RPMI8226 (cell line): ENCODE measurements around the gene PCCA.
"Not testable (repeated sequence)": the region's sequence is repeated elsewhere in the genome, so short reads cannot be mapped to it uniquely, and the experiment has no call there.

Source experiments
- DNase-seq: peaks from one replicate; pipeline ENCODE4 v3.0.0-alpha.2; 2015

PCCA gene

GRCh38 chr13:100197591-100198365 is 108.9 kb downstream of the PCCA start:
- DNase-seq: no peak

DNA sequence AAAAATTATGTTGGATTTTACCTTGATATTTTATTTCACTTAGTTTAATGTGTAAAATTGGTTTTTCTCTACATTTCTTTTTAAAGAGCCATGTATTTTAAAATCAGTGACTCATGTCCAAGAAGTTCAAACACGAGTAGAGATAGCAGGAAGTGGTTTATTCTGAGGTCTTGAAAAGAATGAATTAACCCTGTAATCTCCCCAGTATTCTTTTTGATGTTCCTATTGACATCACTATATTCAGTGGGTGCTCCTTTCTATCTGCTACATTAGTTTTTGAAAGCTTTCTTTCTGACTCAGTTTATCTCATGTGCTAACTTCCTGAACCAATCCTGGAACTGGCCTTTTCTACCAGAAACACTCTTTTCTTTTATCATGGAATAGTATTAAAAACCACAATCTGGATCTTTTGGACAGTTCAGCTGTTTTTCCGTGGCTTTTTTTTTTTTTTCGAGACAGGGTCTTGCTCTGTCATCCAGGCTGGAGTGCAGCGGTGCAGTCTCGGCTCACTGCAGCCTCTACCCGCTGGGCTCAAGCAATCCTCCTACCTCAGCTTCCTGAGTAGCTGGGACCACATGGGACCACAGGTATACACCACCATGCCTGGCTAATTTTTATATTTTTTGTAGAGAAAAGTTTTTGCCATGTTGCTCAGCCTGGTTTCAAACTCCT is 114.9 kb downstream of the PCCA start:
- no peak for DNase-seq

- no peak for DNase-seq
Observed at GRCh38 chr13:100208002-100208401, 119.1 kb downstream of the PCCA start.

DNA sequence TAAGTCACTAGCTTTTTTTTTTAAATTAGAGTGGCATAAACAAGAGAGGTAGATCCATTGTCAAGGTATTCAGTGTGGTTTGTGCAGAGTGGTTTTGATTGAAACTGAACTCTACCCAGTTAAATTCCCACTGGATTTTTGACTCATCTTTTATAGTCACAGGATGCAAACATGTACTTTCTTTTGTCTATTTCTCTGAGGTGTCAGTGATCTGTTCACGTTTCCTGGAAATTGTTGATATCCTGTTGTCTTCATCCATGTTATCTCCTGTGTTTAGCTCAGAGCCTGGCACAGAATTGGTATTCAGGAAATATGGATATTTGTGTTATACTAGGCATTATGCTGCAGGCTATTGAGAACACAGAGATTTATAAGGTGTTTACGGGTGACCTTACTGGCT is 119.7 kb downstream of the PCCA start:
- no peak for DNase-seq

DNA sequence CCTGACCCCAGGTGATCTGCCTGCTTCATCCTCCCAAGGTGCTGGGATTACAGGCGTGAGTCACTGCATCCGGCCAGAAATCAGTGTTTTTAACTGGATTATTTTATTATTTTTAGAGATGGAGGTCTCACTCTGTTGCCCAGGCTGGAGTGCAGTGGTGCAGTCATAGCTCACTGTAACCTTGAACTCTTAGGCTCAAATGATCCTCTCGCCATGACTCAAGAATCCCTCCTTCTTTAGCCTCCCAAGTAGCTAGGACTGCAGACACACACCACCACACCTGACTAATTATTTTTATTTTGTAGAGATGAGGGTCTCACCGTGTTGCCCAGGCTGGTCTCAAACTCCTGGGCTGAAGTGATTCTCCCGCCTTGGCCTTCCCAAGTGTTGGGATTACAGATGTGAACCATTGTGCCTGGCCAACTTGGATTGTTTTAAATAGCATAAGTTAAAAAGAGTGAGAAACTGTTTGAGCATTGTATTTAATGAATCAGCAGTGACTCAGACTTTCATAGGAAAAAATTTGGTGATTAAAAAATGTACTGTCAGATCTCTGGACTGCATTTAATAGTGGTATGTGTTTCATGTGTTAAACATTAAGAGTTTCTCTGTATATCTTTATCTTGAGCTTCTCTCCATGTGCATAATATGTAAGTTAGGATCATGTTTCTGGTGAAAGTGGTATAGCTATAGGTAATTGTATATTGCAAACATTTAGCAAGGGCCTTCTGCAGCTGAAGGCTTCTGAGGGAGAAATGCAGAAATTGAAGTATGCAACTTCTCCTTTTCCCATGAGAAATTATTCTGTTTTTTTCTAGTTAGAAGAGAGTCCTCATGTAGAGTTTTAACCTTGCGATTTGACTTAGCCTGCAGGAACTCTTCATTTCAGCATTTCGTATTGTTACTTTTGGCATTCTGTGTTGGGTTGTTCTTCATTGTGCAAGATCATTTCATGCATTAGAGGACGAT is 121.2 kb downstream of the PCCA start:
- DNase-seq: no peak

- DNase-seq: no peak
Observed at GRCh38 chr13:100211016-100211710, 122.3 kb downstream of the PCCA start.

DNA sequence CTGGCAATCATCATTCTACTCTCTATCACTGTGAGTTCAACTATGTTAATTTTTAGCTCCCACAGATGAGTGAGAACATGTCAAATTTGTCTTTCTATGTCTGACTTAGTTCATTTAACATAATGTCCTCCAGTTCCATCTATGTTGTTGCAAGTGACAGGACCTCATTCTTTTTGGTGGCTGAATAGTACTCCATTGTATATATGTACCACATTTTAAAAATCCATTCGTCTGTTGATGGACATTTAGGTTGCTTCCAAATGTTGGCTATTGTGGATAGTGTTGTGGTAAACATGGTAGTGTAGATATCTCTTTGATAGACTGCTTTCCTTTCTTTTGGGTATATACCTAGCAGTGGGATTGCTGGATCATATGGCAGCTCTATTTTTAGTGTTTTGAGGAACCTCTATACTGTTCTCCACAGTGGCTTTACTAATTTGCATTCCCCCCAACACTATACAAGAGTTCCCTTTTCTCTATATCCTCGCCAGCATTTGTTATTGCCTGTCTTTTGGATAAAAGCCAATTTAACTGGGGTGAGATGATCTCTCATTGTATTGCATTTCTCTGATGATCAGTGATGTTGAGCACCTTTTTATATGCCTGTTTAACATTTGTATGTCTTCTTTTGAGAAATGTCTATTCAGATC is 124.1 kb downstream of the PCCA start:
- no peak for DNase-seq

- no peak for DNase-seq
Observed at GRCh38 chr13:100213576-100213975, 124.7 kb downstream of the PCCA start.

- DNase-seq: no peak
Observed at GRCh38 chr13:100214886-100215285, 126.0 kb downstream of the PCCA start.

DNA sequence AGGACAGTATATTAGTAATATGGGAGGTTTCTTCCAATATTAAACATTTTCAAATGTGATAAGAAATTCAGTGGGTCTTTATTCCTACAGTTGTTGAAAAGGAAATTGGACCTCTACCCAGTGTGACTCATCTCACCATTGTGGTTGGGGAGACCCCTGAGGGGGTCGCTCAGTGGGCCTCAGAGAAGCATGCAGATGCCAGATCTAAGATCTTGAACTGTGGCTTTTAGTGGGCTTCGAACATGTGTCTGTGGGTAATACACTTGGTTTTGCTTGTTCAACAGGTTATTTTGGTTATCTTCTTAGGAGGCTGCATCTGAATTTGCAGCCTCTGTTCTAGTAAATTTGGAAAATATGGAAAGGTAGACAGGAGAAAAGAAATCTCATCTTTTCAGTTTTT is 132.3 kb downstream of the PCCA start:
- DNase-seq: no peak

DNA sequence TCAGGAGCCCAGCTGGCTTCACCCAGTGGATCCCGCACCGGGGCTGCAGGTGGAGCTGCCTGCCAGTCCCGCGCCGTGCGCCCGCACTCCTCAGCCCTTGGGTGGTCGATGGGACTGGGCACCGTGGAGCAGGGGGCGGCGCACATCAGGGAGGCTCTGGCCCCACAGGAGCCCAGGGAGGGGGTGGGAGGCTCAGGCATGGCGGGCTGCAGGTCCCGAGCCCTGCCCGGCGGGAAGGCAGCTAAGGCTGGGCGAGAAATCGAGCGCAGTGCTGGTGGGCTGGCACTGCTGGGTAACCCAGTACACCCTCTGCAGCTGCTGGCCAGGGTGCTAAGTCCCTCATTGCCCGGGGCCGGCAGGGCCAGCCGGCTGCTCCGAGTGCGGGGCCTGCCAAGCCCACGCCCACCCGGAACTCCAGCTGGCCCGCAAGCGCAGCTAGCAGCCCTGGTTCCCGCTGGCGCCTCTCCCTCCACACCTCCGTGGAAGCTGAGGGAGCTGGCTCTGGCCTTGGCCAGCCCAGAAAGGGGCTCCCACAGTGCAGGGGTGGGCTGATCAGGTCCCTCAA is 135.2 kb downstream of the PCCA start:
- not testable (repeated sequence) for DNase-seq

- DNase-seq: no peak
Observed at GRCh38 chr13:100229603-100230002, 140.7 kb downstream of the PCCA start.

GRCh38 chr13:100230769-100231149 is 141.9 kb downstream of the PCCA start:
- no peak for DNase-seq

DNA sequence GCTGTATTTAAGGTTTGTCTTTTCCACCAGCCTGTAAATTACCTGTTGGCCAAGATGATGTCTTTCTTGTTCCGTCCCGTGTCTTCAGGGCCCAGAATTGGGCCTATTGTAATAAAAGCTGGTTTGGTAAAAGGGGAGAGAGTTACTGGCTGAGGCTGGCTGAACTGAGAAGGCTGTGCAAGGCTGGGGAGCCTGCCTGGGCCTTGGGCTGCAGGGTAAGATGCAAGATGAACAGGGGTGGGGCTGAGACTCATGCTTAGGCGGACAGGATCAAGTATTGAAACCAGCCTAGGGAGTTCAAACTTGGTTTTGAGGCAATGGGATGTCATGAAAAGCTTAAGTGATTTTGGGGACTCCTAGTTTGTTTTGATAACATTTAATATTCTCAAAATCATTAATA is 142.3 kb downstream of the PCCA start:
- DNase-seq: no peak

- no peak for DNase-seq
Observed at GRCh38 chr13:100234006-100234405, 145.1 kb downstream of the PCCA start.

DNA sequence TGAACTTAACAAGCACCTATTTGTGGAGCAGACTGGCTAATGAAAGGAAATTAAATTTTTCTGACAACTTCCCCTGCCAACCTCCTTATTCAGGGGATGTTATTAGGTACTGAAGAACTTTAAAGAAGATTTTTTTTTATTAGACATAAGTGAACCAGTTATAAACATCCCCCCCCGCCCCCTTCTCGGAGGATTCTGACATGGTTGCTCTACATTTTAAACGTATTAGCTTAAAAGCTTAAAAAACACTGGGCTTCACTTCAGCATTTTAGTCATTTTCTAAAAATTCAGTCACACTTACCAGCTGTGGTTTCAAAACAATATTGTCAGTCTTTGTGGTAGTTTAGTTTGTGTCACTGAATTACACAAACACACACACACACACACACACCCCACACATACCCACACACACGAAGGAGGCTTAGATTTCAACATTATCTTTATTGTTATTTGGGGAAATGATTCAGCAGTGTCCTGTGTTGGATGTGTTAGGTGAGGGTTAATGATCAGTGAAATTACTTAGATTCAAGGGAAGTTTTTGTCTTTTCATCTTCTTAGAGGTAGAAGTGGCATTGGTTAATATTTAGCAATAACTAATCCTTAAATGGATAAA is 145.7 kb downstream of the PCCA start:
- DNase-seq: no peak

GRCh38 chr13:100235311-100235901 is 146.5 kb downstream of the PCCA start:
- DNase-seq: peak; percentile 21

DNA sequence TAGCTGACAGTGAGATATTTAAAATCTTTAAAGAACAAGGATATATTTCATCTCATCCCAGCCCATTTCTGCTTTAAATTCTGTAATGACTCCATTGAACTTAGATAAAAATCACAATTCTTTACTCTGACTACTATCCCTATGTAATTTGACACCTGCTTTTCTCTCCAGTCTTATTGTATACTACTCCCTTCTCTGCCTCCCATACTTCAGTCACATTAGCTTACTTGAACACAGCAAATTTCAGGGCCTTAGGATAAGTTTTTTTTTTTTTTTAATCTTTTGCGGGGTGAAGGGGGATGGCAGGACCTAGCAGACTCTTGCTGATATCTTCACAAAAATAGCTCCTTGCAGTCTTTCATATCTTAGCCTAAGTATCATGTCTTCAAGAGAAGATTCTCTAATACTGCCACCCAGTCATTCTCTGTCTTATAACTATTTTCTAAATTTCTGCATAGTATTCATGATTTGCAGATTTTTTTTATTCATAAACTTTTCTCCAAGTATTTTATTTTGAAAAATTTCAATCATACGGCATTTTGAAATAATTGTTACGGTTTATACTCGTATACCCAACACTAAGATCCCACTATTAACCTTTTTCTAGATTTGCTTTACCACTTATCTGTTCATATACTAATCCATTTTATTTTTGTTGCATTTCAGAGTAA is 151.4 kb downstream of the PCCA start:
- DNase-seq: no peak

DNA sequence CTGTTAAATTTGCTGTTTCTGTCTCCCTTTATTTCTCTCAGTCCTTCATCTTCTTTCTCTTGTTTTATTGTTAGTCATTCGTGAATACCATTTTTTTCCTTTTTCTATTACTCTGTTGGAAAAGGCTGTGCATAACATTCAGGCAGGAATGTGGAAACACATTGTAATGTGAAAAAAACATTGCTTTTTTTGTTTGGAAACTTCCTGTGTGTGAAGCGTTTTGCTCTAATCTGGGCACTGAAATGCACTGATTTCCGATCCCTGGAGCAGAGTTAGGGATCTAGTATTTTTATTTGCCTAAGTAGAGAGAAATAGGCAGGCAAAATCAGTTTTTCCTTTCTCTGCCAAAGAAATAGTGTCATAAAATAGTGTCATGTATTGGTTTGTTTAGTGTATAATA is 155.5 kb downstream of the PCCA start:
- DNase-seq: no peak

GRCh38 chr13:100245104-100245503 is 156.2 kb downstream of the PCCA start:
- DNase-seq: no peak
